ENCODE results near the gene COL23A1. TPM values are rescaled to one million over a fixed set of nuclear protein-coding genes. Genes with fewer than 3 reads are reported as not detected.

Gene COL23A1
- total RNA-seq, 1 donor from 2014 or later = 0.96 TPM

DNA sequence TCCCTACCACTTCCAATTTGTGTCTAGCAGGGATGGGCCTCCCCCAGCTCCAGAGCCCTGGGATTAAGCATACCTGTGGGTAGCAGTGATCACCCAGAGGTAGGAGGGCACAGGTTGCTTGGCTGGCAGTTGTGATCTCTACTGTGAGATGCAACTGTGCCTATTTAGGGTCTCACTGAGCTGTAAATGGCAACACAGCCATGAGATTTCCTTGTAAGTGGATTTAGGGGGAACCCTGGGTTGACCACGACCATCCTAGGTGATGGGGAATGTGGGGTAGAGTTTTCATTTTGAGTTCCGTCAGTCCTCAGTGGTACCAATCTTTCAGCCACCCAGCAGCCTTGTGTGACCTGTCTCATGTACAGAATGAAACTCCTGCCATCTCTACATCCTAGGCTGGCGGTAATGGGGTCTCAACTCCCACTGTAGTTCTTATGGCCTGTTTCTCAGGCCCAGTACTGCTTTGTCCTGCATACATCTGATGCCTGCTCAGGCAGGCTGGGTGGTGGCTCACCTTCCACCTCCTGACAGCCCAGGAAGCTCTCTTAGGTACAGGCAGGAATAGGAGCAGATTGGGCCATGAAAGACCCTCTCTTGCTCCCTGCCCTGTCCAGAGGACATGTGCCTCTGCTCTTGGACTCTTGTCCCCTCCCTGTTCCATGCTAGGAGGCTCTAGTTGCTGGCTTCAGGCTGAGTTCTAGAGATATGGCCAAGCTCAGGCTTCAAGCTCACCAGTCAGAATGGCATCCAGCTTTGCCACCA is 377.8 kb downstream of the COL23A1 start:
- DNase-seq (ENCODE audit: low spot score) = no peak

DNA sequence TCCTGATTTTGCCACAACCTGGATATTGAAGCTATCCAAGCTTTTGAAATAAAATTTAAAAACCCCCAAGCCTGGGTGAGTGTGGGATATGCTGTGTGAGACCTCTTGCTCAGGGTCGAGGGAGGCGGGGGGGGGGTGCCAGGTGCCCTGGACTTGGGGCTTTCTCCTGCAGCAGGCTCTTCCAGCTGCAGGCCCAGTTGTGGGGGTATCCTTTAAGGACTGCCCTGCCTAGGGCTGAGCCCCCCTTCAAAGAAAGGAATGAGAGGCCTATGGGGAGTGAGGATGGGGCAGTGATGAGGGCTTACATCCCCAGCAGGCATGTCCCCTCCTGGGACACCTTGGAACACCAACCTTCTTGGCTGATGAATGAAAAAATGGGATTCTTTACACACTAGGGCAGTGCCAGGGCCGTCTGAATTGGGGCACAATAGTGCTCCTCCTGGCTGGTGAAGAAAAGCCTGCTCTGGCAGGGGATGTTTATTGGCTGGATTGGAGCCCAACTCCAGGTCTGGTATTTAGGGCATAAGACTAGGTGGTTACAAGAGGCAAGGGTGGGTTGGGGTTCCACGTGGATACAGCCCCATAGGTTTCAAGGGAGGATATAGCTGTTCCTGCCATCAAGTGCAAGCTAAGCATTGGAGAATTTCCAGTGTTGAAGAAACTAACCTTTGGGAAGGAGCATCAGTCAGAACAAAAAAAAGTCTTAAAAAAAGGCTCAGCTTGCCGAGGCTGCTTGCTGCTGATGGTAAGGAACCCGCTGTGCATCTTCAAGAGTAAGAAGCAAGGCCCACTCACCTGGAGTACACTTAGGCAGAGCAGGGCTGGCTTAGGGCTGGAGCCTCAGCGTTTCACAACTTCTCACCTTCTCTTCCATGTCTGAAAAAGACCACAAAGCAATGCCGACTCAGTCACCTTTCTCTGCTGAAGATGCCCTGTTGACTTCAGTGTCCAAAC is 378.8 kb downstream of the COL23A1 start:
- no peak for DNase-seq (ENCODE audit: low spot score)

DNA sequence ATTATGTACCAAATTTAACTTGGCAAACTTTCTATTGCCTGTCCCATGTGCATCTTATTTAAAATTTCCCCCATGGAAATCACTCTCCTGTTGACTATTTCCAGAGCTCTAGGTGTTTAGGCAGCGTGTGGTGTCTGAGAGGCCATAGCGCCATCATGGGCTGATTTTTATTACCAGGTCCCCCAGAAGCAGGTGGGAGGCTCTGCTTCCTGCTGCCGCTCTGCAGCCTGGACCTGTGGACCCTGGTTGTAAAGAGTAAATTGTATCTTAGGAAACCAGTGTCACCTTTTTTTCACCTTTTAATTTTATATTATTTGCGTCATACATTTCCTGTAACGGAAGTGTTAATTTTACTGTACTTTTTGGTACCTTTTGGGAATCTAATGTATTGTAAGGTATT is 379.5 kb downstream of the COL23A1 start:
- no peak for DNase-seq (ENCODE audit: low spot score)

DNA sequence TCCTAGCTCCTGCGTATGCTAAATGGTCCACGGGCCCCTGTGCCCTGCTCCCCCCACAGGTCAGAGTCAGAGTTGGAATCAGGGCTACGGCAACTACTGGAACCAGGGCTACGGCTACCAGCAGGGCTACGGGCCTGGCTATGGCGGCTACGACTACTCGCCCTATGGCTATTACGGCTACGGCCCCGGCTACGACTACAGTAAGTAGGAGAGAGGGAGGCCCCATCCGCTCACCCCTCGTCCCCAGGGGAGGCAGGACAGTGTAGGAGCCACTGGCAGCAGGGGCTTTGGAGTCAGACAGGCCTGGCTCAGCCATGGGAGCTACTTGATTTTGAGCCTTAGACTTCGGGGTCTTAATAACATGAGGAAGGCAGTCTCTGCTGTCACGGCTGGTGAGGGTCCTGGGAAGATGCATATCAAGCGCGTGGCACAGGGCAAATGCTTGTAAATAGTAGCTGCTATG is 380.1 kb downstream of the COL23A1 start:
- no peak for DNase-seq (ENCODE audit: low spot score)

DNA sequence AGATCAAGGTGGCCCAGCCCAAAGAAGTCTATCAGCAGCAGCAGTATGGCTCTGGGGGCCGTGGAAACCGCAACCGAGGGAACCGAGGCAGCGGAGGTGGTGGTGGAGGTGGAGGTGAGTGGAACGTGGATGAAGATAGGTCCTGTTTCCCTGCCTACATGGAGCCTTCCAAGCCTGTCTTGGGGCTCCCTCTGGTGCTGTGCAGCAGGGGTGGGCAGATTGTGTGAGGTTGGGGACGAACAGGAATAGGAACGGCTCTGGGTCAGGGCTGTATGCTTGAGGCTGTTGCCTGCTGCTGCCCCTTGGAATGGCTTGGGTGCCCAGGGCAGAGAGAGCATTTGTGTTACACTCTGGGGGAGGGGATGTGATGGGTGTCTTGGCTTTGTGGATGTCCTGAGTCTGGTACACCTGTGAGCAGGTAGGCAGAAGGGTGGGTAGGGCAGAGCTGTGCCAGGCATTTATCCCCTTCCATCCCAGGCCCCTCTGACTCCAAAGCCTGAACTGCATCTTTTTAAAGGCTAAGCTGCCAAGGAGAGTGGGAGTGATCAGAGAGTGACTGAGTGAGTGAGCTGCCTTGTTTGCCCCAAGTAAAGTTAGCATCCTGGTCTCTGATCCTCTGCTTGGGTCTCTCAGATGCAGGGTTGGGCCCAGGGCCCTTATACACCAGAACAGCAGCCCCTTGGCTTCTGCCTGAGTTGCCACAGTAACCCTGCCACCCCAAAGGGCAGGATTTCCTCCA is 380.7 kb downstream of the COL23A1 start:
- no peak for DNase-seq (ENCODE audit: low spot score)

DNA sequence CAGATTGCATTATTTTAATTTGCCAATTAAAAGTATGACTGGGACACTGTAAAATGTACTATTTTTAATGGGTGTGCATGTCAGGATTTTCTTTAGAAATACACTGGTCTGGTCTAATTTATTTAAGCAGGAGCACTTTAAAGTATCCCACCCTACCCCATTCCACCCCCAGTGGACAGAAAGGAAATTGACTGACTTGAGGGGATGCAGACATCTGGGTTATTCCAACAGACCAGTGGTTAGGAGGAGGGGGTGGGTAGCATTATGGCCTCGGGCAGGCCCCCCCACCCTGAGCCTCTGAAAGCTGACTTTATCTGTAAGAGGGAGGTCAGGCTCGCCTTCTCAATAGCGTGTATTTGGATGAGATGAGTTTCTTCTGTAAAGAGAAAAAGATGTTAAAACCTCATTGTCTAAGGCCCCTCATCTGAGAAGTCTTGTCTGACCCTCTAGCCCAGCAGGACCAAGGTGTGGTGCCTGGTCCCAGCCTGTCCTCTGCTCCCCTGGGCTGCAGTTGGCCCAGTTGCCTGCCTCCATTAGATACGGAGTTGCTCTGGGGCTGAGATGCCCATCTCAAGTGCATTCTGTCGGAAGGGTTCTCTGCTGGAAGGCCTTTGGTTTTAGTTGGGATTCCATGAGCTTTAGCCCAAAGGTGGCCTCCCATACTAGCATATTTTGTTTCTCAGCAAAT is 381.5 kb downstream of the COL23A1 start:
- no peak for DNase-seq (ENCODE audit: low spot score)

DNA sequence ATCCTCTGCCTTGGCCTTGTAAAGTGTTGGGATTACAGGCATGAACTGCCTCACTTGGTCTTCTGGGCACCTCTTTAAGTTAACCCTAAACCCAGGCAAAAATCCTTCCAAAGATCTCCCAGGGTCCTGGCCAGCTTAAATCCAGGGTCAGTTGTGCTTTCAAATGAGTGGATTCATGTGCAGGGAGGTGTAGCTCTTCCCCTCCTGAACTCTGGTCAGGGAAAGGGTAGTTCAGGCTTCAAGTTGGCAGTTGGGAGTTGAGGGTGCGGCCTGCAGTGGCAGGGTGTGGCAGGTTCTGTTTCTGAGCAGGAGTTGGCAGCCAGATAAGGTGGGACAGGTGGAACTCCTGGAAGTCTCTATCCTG is 382.3 kb downstream of the COL23A1 start:
- DNase-seq (ENCODE audit: low spot score) = no peak

DNA sequence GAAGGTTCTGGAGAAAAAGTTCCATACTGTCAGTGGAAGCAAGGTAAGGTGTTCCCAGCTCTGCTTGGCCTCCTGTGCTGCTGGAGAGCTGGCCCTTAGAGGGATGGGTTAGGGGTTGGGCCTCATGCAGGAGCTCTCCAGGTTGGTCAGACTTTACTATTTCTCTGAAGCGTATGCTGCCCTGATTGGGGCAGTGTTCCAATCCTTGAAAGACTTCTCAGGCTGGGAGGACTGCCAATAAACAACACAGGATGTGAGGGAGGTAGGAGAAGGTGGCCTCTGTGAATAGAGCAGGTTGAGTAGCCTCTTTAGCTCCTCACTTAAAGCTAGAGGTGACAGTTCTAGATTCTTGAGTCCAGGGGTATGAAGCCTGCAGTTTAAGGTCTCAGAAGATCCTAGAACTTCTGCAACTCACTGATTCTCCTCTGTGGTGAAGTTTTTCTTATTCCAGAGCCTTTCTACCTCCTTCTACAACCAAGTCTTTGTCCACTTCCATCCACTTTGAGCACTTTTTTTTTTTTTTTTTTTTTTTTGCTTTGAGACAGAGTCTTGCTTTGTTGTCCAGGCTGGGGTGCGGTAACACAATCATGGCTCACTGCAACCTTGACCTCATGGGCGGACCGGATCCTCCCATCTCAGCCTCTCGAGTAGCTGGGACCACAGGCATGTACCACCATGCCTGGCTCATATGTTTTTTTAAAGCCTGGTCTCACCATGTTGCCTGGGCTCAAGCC is 382.8 kb downstream of the COL23A1 start:
- DNase-seq (ENCODE audit: low spot score) = peak; percentile 16

DNA sequence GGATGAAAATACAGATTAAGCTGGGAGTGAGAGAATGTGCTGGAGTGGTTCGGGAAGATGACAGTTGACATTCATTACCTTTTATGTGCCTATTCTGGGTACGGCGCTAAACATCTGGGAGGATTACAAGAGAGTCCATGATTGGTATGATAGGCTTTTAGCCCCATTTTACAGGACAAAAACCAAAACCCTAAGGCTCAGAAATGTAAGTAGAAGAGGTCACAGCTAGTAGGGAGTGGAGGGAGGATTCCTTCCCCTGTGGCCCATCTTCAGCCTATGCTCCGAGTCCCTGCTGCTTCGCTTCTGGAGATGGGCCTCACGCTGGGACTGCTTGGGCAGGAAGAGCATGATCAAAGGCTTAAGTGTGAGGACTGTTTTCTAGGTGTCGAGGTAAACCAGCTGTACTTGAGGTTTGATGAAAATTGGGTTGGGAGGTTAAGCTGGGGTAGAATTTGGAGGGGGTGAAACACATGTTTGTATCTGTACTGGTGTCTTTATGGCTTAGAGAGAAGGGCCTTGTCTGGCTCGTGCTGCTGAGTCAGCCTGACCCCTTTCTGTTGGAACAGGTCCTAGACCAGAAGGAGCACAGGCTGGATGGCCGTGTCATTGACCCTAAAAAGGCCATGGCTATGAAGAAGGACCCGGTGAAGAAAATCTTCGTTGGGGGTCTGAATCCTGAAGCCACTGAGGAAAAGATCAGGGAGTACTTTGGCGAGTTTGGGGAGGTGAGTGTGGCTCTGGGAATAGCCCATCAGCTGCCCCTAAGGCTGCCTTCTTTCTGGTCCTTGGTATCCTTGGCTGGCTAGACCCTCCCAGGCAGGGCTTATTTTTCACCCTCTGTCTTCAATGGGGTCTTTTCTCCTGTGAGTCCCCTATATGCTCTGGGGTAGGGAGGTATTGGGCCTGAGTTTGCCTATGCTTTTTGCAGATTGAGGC is 383.8 kb downstream of the COL23A1 start:
- DNase-seq (ENCODE audit: low spot score) = peak; percentile 12

DNA sequence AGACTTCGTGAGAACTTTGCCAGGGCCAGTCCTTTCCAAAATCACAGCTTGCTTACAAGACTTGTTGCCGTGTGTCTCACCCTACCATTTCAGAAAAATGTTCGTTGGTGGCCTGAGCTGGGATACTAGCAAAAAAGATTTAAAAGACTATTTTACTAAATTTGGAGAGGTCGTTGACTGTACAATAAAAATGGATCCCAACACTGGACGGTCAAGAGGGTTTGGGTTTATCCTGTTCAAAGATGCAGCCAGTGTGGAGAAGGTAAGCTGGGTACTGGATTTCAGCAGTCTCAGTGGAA is 384.5 kb downstream of the COL23A1 start:
- DNase-seq (ENCODE audit: low spot score) = no peak

DNA sequence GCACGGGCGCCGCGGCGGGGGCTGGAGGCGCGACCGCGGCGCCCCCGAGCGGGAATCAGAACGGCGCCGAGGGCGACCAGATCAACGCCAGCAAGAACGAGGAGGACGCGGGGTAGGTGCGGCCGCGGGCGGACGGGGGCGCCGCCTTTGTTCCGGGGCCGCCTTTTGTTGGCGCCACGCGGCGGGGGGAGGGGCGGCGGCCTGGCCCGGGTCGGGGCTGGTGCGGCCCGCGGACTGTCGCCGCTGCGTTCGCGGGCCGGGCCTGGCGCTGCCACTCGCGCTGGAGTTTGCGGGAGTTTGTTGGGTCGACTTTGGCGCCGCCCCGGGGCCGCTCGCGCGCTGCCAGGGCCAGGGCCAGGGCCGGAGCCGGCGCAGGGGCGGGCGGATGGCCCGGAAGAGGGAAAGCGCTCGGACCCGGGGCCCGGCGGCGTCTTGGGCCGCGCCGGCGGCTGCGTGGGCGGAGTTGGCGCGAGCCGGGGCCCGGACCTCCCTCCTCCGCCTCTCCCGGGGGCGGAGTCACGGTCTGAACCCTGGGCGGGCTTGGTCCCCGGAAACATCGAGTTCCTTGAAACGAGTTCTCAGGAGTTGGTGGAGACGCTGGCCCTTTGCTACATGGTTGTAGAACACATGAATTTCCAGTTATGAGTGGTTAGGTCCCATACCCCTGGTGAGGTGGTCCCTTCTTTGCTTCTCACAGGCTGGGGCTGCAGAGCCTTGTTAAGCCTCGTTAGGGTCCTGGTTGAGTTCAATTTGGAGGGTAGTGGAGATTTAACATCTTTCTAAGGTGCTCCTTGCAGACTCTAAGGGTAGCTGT is 385.1 kb downstream of the COL23A1 start:
- peak; percentile 88 for DNase-seq (ENCODE audit: low spot score)

DNA sequence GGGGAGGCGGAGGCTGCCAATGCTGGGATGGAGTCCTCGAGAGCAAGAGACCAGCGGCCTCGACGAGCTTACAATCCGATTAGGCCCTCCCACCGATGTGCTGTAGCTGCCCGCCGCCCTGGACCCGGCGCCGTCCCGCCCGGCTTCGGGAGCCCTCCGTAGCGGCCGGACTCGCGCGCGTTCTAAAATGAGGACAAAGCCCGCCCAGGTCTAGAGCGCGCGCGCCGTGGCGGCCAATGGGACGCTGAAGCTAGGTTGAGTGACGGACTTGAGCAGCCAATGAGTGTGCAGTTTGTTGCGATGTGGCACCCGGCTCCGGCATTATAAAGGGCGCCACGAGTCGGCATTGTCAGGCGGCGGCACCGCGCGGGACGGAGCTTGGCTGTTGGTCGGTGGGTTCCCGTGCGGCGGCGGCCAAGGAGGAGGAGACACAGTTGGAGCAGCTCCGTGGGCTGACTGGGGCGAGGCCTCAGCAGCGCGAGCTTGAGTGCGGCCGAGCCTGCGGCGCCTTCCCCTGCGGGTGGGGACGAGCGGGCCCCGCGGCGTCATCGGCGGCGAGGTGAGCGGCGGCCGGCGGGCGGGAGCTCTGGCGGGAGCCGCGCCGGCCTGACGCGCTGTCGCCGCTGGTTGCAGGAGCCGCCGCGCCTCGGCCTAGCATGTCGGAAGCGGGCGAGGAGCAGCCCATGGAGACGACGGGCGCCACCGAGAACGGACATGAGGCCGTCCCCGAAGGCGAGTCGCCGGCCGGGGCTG is 385.8 kb downstream of the COL23A1 start, which contains the start of gene HNRNPAB:
TSS of gene HNRNPAB (plus strand) at position 352 of the 753 bp plus-strand sequence. CDS start at position 657, 305 bp downstream.
- DNase-seq (ENCODE audit: low spot score) = peak; percentile 97

DNA sequence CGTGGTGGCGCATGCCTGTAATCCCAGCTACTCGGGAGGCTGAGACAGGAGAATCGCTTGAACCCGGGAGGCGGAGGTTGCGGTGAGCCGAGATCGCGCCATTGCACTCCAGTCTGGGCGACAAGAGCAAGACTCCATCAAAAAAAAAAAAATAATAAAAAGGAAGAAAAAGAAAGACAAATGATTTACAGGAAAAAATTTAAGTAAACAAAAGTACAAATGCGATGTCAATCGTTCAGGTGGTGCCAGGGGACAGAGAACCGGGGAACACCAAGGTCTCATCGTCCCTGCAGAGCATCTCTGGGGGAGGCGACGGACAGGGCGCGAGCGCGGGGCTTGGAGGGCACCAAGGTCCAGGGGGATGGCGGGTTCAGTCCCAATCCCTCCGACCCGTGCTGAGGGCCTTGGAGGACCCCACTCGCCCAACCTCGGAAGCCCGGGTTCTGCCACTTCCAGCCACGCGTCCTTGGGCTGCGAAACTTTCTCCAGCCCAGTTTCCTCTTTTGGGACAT is 386.5 kb downstream of the COL23A1 start:
- DNase-seq (ENCODE audit: low spot score) = no peak

DNA sequence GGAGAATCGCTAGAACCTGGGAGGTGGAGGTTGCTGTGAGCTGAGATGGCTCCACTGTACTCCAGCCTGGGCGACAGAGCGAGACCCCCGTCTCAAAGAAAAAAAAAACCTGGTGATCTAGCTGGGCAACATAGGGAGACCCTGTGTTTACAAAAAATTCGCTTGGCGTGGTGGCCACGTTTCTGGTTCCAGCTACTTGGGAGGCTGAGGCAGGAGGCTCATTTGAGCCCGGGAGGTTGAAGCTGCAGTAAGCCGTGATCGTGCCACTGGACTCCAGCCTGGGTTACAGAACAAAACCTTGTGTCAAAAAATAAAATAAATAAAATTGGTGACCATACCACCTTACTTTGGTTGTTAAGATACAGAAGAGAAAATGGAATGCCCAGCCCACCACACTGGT is 387.7 kb downstream of the COL23A1 start:
- no peak for DNase-seq (ENCODE audit: low spot score)

DNA sequence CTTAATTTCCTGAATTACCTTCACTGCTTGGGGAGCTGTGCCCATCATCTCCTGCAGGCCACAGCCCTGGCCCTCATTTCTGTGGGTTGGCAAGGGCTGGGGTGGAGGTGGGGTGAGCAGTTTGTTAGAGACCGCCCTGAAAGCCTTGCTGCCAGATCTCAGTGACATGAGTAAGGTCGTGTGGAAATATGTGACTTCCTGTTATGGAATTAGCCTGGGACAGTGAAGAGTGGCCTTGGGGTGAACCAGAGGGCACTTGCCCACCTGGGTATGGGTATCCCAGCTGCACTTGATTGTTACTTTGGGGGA is 388.3 kb downstream of the COL23A1 start:
- no peak for DNase-seq (ENCODE audit: low spot score)

DNA sequence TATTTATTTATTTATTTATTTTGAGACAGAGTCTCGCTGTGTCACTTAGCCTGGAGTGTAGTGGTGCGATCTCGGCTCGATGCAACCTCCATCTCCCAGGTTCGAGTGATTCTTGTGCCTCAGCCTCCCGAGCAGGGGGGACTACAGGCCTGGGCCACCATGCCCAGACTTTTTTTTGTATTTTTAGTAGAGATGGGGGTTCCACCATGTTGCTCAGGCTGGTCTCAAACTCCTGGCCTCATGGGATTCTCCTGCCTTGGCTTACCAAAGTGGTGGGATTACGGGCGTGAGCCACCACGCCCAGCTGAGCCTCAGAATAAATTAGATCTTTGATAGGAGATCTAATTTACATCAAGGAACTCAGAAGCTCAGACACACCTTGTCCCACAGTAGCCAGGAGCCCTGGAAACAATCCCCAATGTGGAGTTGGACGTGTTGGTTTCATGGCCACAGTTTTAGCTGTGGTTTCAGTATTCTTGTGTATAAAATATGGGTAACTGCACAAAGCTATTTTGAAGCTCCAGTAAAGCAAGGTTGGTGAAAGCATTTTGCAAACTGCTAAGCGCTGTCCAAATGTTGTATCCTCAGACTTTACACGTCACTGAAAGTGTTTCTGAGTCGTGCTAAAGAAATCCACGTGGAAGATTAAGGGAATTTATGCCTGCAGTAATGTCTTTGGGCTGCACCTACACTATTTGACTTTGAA is 388.8 kb downstream of the COL23A1 start:
- DNase-seq (ENCODE audit: low spot score) = no peak

Data from umbilical cord (tissue), 2 donors.